GM10266 (cell line): ENCODE results near the gene KDM3B.

Experiments
- DNase-seq: peaks from one replicate; pipeline ENCODE4 v3.0.0; 2012; ENCODE audit errors: extremely low spot score
- TF ChIP-seq, protein P1 (sequence below): IDR thresholded peaks from 2 replicates; pipeline ENCODE4 v1.5.1; 2012; ENCODE audit warnings: mild to moderate bottlenecking, low read depth; ENCODE audit not compliant: control insufficient read depth, insufficient read depth; ENCODE audit errors: missing control alignments

The KDM3B gene

DNA sequence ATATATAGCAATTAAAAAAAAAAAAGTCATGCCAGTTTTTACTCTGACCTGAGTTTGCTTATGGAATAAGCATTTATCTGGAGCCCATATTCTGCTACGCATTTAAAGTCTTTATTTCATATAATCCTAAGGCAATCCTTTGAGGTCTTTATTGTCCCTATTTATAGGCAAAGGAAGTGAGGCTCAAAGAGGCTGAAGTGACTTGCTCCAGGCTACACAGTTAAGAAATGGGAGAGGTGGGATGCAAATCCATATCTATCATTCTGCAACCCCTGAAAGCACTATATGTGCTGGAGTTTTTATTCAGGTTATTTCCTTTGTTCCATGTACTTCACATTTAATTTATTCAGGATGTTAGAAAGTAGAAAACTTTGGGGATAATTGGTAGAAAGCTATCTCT is 12.1 kb downstream of the KDM3B start:
- TF ChIP-seq, protein P1, sequence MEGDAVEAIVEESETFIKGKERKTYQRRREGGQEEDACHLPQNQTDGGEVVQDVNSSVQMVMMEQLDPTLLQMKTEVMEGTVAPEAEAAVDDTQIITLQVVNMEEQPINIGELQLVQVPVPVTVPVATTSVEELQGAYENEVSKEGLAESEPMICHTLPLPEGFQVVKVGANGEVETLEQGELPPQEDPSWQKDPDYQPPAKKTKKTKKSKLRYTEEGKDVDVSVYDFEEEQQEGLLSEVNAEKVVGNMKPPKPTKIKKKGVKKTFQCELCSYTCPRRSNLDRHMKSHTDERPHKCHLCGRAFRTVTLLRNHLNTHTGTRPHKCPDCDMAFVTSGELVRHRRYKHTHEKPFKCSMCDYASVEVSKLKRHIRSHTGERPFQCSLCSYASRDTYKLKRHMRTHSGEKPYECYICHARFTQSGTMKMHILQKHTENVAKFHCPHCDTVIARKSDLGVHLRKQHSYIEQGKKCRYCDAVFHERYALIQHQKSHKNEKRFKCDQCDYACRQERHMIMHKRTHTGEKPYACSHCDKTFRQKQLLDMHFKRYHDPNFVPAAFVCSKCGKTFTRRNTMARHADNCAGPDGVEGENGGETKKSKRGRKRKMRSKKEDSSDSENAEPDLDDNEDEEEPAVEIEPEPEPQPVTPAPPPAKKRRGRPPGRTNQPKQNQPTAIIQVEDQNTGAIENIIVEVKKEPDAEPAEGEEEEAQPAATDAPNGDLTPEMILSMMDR, result no peak
- no peak for DNase-seq

DNA sequence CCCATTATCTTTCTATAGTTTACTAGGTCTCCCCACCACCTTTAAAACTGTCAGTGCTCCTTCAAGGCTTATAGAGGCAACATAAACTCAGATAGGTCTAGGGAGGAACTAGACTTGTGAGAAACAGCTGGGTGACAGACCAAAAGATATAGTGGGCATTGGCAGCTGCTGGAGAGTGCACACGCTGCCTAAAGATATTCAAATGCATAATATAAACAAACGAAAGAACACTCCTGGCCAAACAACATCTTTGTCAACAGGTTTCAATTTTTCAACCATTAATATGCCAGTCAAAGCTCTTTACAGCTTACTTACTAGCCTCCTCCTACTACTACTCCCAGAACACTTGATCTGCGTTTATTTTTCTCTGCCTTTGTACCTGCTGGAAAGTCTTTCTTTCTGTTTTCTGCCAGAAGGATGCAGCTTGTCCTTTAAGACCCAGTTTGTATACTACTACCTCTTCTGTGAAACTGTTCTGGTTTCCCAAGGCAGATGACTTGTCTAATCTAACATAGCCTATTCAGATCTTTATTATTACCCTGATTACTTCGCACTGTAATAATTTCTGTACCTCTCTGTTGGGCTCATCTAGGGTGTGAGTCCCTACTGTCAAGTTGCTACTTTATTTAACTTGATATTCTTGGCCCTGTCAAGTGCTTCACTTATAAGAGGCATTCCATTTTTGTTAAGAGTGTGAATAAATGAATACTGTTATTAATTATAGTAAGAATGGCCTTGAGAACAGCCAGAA is 14.3 kb downstream of the KDM3B start:
- no peak for DNase-seq
- TF ChIP-seq, protein P1, result no peak

DNA sequence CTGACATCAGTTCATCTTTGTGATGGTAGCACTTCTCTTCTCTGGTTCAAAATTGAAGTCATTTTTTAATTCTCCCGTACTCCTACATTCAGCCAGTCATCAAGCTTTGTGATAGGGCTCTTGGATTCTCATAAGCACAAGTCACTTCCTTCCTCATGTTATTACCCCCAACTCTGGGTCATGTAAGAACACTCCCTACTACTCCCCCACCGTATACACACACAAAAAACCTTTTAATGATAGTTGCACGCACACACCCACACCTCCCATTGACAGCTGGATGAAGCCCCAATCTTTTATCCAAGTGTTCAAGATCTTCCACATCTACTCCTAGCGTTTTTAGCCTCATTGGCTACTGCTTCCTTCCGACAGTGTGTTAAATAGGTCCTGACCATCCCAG is 16.8 kb downstream of the KDM3B start:
- TF ChIP-seq, protein P1, result no peak
- DNase-seq, result no peak

DNA sequence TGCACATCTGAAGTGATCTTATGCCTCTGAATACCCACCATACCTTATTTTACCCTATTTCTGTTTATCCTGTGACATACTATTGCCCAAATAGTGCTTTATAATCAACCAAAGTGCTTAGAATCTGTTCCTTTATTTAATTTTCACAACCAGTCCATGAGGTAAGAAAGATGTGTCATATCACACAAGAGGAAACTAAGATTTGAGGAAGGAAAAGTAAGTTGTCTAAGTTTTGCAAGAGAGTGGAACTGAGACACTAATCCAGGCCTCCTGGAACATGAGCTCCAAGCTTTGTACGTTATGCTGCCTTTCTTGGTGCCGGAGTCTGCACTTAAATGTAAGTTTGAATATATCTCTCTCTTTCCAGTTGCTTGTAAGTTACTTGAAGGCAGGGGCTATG is 17.2 kb downstream of the KDM3B start:
- no peak for DNase-seq
- TF ChIP-seq, protein P1, result no peak

DNA sequence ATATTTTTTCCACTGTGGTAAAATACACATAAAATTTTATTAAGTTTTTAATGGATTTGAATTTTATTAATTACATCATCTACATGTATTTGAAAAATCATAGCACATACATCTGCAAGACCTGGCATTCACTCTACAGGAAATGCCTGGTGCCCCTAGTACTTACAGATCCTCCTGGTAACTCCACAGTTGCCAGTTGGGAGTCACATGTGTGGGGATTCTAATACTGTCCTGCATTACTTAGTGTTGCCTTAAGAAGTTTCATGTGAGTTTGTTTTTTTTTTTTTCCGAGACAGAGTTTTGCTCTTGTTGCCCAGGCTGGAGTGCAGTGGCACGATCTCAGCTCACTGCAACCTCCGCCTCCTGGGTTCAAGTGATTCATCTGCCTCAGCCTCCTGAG is 18.1 kb downstream of the KDM3B start:
- TF ChIP-seq, protein P1, result no peak
- DNase-seq, result no peak

DNA sequence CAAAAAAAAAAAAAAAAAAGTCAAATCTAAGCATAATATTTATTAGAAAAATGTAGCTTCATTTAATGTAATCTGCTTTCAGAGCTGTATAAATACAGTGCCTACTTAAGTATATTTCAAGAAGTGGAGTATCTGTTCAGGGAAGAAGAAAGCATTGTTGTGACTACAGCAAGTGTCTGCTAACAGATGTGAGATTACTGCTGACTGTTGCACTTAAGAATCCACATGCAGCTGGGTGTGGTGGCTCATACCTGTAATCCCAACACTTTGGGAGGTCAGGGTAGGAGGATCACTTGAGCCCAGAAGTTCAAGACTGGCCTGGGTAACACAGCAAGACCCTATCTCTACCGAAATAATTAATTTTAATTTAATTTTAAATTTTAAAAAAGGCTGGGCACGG is 19.0 kb downstream of the KDM3B start:
- TF ChIP-seq, protein P1, result no peak

DNA sequence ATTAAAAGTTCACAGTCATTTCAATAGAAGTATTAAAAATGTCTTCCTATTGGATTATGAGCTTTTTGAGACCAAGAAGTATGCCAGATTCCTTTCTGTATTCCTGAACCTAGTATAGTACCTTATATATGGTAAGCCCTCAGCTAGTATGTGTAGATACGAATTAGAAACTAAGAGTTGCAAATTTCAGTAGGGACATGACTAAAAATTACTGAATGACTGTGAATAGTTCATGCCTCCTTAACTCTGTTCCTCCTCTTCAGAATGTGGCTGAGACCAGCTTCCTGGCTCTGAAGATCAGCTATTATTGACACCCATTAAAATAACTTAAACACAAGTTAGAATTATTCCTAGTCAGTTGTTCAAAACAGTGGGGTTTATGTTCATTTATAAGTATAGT is 19.7 kb downstream of the KDM3B start:
- DNase-seq, result peak; percentile 42
- TF ChIP-seq, protein P1, result no peak

More for the DNA sequence above, 19.0 kb downstream of the KDM3B start:
- DNase-seq, result no peak
